Skeletal muscle satellite cell (primary cell): Measurements from ENCODE around the gene NUB1.

Source experiments
- H3K27me3 ChIP-seq: 2 replicates; pipeline ENCODE4 v1.7.0; 2013; ENCODE audit warnings: low read length; ENCODE audit not compliant: control insufficient read depth, insufficient read depth
- H3K36me3 ChIP-seq: 2 replicates; pipeline ENCODE4 v1.7.0; 2013; ENCODE audit warnings: mild to moderate bottlenecking, control low read depth, low read length; ENCODE audit not compliant: insufficient read depth
- H3K4me1 ChIP-seq: 2 replicates; pipeline ENCODE4 v1.7.0; 2013; ENCODE audit warnings: low read length; ENCODE audit not compliant: control insufficient read depth, insufficient read depth
- H3K4me2 ChIP-seq: 2 replicates; pipeline ENCODE4 v1.7.0; 2013; ENCODE audit warnings: mild to moderate bottlenecking, low read length
- H3K4me3 ChIP-seq: 2 replicates; pipeline ENCODE4 v1.7.0; 2013; ENCODE audit warnings: low read length
- H3K9ac ChIP-seq: 2 replicates; pipeline ENCODE4 v1.7.0; 2013; ENCODE audit warnings: mild to moderate bottlenecking, low read depth, low read length, moderate library complexity
- H3K9me3 ChIP-seq: replicated peaks from 2 replicates; pipeline ENCODE4 v1.7.0; 2013; ENCODE audit warnings: mild to moderate bottlenecking, control low read depth, low read length

The NUB1 gene

GRCh38 chr7:151387161-151388006, 45.8 kb downstream of the NUB1 start:
- Histone ChIP-seq H3K9me3 (no peaks in the 10 kb centered on the region), H3K9ac (no peak overlapping the region), H3K36me3 (no peaks in the 10 kb centered on the region), H3K4me2 (no peak overlapping the region), H3K27me3 (peaks cover 76% of the 10 kb centered on the region), H3K4me3 (no peak overlapping the region), H3K4me1 (no peaks in the 10 kb centered on the region)

- Histone ChIP-seq H3K4me1 (no peaks in the 10 kb centered on the region), H3K27me3 (peaks cover 74% of the 10 kb centered on the region), H3K4me3 (no peak overlapping the region), H3K36me3 (no peaks in the 10 kb centered on the region), H3K9me3 (no peaks in the 10 kb centered on the region), H3K9ac (no peak overlapping the region), H3K4me2 (no peak overlapping the region)
These were observed 46.3 kb downstream of the NUB1 start for GRCh38 chr7:151388007-151388297.

DNA sequence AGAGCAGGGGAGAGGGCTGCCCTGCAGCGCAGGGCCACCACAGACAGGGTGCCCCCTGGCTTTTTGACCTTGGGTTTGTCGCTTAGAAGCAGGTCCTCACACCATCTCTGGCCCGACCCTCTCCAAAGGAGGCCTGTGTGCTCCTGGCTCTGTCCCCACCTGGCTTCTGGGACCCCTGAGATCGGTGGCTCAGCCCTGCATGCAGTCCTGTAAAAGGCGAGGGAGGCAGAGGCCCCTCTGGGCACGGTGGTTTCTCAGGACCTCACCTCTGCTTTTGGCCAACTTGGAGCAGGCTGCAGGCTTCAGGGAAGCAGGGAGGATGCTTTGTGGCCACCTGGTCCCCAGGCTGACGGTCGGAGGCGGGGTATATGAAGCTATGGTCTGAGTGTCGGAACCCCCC, 46.8 kb downstream of the NUB1 start:
- Histone ChIP-seq H3K36me3 (no peaks in the 10 kb centered on the region), H3K4me1 (no peaks in the 10 kb centered on the region), H3K9ac (no peak overlapping the region), H3K9me3 (no peaks in the 10 kb centered on the region), H3K27me3 (peaks cover 77% of the 10 kb centered on the region), H3K4me2 (no peak overlapping the region), H3K4me3 (no peak overlapping the region)

- Histone ChIP-seq H3K9ac (no peak overlapping the region), H3K27me3 (peaks cover 69% of the 10 kb centered on the region)
These were observed 47.6 kb downstream of the NUB1 start for GRCh38 chr7:151389096-151389767.

DNA sequence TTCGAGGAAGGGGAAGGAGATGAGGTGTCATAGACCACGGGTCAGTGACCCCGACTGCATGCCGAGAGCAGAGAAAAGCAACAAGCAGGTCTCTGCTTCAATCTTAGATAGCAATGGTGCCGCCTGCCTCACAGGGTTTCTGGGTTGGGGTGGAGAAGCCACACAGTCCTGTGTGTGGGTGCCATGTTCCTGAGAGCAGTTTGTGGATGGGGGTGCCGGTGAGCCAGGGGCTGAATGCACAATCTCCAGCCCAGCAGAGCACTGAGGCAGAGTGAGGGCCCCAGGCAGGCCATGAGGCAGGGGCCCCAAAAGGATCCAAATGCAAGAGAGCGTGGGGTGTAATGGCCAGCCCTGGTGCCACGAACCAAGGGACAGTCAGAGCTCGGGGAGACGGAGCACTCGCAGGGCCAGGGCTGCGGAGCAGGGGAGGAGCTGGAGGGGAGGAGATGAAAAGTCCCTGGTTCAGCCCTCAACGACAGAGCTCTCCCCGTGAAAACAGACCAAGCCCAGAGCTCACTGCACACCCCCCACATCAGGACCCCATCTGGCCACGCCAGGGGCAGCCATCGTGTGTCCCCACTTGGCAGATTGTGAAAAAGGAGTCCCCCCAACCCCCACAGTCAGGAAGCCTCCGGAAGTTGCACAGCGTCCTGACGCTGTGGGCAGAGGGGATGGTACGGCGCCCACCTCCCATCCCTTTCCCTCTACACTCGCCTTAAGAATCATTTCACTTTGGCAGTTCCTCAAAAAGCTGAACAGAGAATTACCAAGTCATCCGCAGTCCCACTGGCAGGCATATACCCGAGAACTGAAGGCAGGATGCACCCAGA, 48.4 kb downstream of the NUB1 start:
- Histone ChIP-seq H3K9ac (no peak overlapping the region), H3K27me3 (peaks cover 66% of the 10 kb centered on the region), H3K9me3 (no peaks in the 10 kb centered on the region), H3K36me3 (no peaks in the 10 kb centered on the region), H3K4me2 (no peak overlapping the region), H3K4me1 (no peaks in the 10 kb centered on the region), H3K4me3 (no peak overlapping the region)

More at GRCh38 chr7:151389096-151389767, 47.6 kb downstream of the NUB1 start:
- H3K4me3 ChIP-seq, result no peak overlapping the region
- H3K9me3 ChIP-seq, result no peaks in the 10 kb centered on the region
- no peaks in the 10 kb centered on the region for H3K36me3 ChIP-seq
- H3K4me2 ChIP-seq, result no peak overlapping the region
- H3K4me1 ChIP-seq, result no peaks in the 10 kb centered on the region

- Histone ChIP-seq H3K4me1 (no peaks in the 10 kb centered on the region), H3K9me3 (no peaks in the 10 kb centered on the region), H3K27me3 (peaks cover 60% of the 10 kb centered on the region), H3K4me3 (no peak overlapping the region), H3K9ac (no peak overlapping the region), H3K4me2 (no peak overlapping the region), H3K36me3 (no peaks in the 10 kb centered on the region)
These were observed 49.2 kb downstream of the NUB1 start for GRCh38 chr7:151390598-151391357.

DNA sequence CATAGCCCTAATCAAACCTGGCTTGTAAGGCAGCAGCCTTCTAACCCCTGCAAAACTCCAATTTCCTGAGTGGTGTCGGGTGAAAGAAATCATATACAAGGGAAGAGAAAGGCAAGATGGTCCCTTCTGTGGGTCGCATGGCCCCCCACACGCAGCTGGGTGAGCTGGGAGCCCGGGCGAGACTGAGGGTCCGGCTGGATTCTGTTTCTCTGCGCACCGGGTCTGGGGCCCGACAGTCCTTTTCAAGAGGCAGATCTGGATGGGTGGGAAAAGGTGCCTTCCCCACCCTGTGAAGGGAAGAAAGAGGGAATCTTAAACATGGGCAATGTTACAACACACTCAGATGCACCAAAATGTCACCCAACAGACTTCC, 49.7 kb downstream of the NUB1 start:
- no peaks in the 10 kb centered on the region for H3K9me3 ChIP-seq
- no peak overlapping the region for H3K4me2 ChIP-seq
- H3K4me3 ChIP-seq, result no peak overlapping the region
- no peaks in the 10 kb centered on the region for H3K36me3 ChIP-seq
- peaks cover 58% of the 10 kb centered on the region for H3K27me3 ChIP-seq
- H3K9ac ChIP-seq, result no peak overlapping the region
- no peaks in the 10 kb centered on the region for H3K4me1 ChIP-seq

GRCh38 chr7:151392002-151392401, 50.4 kb downstream of the NUB1 start:
- peaks cover 52% of the 10 kb centered on the region for H3K27me3 ChIP-seq
- H3K4me2 ChIP-seq, result no peak overlapping the region
- H3K9me3 ChIP-seq, result no peaks in the 10 kb centered on the region
- no peak overlapping the region for H3K9ac ChIP-seq
- H3K4me3 ChIP-seq, result no peak overlapping the region
- H3K36me3 ChIP-seq, result no peaks in the 10 kb centered on the region
- no peaks in the 10 kb centered on the region for H3K4me1 ChIP-seq

- no peaks in the 10 kb centered on the region for H3K4me1 ChIP-seq
- no peaks in the 10 kb centered on the region for H3K9me3 ChIP-seq
- H3K36me3 ChIP-seq, result no peaks in the 10 kb centered on the region
- H3K4me3 ChIP-seq, result no peak overlapping the region
- H3K4me2 ChIP-seq, result no peak overlapping the region
- peaks cover 48% of the 10 kb centered on the region for H3K27me3 ChIP-seq
- H3K9ac ChIP-seq, result no peak overlapping the region
These were observed 50.8 kb downstream of the NUB1 start for GRCh38 chr7:151392426-151392825.

- no peak overlapping the region for H3K4me2 ChIP-seq
- no peaks in the 10 kb centered on the region for H3K9me3 ChIP-seq
- peaks cover 40% of the 10 kb centered on the region for H3K27me3 ChIP-seq
- no peak overlapping the region for H3K9ac ChIP-seq
- H3K4me1 ChIP-seq, result no peaks in the 10 kb centered on the region
- H3K36me3 ChIP-seq, result no peaks in the 10 kb centered on the region
- no peak overlapping the region for H3K4me3 ChIP-seq
These were observed 51.7 kb downstream of the NUB1 start for GRCh38 chr7:151393031-151393977.
